ENCODE results near the gene ZNF292.

Gene ZNF292

DNA sequence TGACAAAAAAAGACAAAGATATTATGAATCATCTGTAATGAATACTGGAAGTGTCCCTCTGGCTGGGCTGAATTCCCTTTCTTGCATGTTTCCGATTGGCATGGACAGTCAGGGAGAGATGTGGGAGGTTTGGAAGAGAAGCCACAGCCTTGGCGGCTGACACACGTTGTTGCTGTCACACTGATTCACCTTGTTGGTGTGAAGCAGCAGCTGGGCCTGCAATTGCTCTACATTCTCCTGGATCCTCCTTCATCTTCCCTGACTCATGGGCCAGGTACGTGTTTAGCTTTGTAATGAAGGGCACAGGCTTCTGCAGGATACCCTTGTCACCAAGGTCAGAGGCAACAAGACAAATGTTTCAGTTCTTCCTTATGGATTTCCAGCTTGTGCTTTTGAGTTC is 153.6 kb downstream of the ZNF292 start:
- H3K4me3 ChIP-seq (ENCODE audit: low read length) = no peak overlapping the region
- TF ChIP-seq, protein P1, sequence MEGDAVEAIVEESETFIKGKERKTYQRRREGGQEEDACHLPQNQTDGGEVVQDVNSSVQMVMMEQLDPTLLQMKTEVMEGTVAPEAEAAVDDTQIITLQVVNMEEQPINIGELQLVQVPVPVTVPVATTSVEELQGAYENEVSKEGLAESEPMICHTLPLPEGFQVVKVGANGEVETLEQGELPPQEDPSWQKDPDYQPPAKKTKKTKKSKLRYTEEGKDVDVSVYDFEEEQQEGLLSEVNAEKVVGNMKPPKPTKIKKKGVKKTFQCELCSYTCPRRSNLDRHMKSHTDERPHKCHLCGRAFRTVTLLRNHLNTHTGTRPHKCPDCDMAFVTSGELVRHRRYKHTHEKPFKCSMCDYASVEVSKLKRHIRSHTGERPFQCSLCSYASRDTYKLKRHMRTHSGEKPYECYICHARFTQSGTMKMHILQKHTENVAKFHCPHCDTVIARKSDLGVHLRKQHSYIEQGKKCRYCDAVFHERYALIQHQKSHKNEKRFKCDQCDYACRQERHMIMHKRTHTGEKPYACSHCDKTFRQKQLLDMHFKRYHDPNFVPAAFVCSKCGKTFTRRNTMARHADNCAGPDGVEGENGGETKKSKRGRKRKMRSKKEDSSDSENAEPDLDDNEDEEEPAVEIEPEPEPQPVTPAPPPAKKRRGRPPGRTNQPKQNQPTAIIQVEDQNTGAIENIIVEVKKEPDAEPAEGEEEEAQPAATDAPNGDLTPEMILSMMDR (conservative IDR thresholded peaks at IDR 0.05; ENCODE audit: low read length) = no peak
- DNase-seq (ENCODE audit: low read depth) = no peak

DNA sequence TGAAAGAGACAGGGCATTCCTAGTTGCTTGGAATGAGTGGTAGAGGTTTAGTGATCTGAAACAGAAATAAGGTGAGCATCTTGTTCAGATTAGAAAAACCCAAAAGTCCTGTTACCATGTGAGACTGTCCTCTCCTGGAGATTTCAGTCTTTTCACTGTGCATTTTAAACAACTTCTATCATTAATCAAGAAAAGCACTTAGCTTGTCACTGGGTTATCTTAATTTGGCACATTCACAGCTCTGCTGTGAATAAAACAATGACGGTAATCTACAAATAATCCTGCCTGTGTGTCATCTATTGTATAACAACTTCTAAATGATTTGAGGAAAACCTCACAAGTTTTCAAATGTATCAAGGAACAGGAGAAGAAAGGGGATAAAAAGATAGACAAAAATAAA is 157.5 kb downstream of the ZNF292 start:
- H3K4me3 ChIP-seq (ENCODE audit: low read length) = no peak overlapping the region
- no peak for DNase-seq (ENCODE audit: low read depth)
- TF ChIP-seq, protein P1 (conservative IDR thresholded peaks at IDR 0.05; ENCODE audit: low read length) = no peak

All from AG10803 (cell line).